ENCODE data around the gene MOB4.

Gene MOB4

DNA sequence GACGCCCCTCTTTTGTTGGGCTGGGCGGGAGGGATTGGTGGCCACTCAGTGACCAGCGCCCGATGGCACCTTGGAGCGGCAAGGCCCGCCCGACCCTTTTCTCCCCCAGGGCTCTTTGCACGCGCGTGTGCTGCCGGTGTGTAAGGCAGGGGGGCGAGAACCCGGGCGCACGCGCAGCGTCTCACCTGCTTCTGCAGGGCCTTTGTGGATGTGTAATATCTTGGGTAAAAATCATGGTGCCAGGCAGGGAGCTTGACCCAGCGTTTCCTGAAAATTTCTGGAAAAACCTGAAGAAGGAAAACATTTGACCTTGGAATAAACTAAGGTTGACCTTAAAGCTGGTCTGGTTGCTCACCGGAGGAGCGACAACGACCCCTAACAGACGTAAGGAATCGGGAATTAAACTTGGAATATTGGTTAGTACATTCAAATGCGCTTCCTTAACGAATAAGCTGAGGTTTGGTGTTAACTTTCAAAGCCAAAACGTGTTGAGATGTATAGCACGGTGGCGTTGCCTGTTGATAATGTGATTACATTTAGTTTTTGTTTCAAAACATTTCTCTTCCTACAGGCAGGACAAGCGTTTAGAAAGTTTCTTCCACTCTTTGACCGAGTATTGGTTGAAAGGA lies 15.2 kb upstream of the MOB4 start:
- TF ChIP-seq, protein P1, sequence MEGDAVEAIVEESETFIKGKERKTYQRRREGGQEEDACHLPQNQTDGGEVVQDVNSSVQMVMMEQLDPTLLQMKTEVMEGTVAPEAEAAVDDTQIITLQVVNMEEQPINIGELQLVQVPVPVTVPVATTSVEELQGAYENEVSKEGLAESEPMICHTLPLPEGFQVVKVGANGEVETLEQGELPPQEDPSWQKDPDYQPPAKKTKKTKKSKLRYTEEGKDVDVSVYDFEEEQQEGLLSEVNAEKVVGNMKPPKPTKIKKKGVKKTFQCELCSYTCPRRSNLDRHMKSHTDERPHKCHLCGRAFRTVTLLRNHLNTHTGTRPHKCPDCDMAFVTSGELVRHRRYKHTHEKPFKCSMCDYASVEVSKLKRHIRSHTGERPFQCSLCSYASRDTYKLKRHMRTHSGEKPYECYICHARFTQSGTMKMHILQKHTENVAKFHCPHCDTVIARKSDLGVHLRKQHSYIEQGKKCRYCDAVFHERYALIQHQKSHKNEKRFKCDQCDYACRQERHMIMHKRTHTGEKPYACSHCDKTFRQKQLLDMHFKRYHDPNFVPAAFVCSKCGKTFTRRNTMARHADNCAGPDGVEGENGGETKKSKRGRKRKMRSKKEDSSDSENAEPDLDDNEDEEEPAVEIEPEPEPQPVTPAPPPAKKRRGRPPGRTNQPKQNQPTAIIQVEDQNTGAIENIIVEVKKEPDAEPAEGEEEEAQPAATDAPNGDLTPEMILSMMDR (IDR thresholded peaks at IDR 0.05; ENCODE audit: insufficient read depth, low read depth, low read length, missing control alignments), result no peak
- H3K4me3 ChIP-seq (ENCODE audit: low read depth, low read length), result peak overlapping the region; percentile 73
- DNase-seq (ENCODE audit: low read depth), result peak; percentile 11

DNA sequence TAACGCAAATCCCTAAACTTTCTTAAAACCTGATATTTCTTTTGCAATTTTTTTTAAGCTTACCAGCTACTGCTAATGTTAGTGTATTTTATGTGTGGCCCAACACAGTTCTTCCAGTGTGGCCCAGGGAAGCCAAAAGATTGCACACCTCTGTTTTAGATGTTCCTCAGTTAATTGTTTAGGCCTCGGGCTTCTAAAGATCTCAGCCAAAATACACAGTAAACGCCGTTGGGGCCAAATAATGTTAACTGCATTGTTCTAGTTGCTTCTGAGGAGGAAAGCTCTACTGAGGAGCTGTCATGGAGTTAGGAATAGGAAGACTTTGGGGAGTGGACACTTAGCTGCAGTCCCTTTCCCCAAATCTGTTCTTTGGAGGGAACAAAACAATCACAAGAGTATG lies 13.7 kb upstream of the MOB4 start:
- no peak for DNase-seq (ENCODE audit: low read depth)
- TF ChIP-seq, protein P1 (IDR thresholded peaks at IDR 0.05; ENCODE audit: insufficient read depth, low read depth, low read length, missing control alignments), result no peak
- peak overlapping the region; percentile 73 for H3K4me3 ChIP-seq (ENCODE audit: low read depth, low read length)

DNA sequence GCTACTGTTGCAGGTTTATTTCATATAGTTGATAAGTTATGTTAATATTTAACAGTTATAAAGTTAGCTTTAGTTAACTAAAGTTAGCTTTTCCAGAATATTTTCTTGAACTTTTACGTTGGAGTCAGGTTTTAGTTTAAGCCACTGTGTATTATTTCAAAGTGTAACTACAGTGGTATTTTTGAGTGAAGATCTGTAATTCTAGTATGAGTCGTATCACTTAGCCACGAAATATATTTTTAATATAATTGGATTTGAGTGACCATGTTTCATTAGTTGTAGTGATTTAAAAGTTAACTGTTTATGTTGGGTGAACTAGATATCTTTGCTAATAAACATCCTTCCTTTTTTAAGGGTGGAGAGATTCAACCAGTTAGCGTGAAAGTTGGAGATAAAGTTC lies 13.2 kb upstream of the MOB4 start:
- H3K4me3 ChIP-seq (ENCODE audit: low read depth, low read length), result peak overlapping the region; percentile 73
- DNase-seq (ENCODE audit: low read depth), result no peak
- TF ChIP-seq, protein P1 (IDR thresholded peaks at IDR 0.05; ENCODE audit: insufficient read depth, low read depth, low read length, missing control alignments), result no peak

DNA sequence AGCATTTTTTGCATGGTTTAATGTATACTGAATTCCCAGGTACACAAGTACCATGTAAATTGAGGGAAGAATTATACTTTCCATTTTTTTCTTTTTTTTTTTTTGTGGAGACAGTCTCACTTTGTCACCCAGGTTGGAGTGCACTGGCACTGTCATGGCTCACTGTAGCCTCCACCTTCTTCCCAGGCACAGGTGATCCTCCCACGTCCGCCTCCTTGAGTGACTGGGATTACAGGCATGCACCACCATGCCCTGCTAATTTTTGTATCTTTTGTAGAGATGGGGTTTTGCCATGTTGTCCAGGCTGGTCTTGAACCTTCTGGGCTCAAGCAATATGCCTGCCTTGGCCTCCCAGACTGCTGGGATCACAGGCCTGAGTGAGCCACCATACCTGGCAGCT lies 11.9 kb upstream of the MOB4 start:
- no peak overlapping the region for H3K4me3 ChIP-seq (ENCODE audit: low read depth, low read length)
- TF ChIP-seq, protein P1 (IDR thresholded peaks at IDR 0.05; ENCODE audit: insufficient read depth, low read depth, low read length, missing control alignments), result no peak
- no peak for DNase-seq (ENCODE audit: low read depth)

DNA sequence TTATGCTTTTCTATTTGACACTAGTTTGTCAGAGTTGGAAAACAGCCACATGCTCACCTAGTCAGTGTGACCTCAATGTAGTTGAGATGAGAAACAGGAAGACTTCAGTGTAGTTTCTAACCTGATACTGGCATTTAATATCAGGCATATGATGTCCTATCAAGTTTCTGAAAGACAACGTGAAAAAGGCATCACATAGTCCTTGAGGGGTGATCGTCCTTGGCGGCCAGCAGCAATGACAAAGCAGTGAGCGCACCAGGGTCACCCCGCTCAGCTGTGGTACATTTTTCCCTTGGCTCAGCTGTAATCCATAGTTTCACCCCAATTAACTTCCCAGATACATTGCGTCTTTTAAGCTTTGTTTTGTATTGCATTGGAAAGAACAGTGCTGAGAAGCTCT lies 11.4 kb upstream of the MOB4 start:
- DNase-seq (ENCODE audit: low read depth), result no peak
- TF ChIP-seq, protein P1 (IDR thresholded peaks at IDR 0.05; ENCODE audit: insufficient read depth, low read depth, low read length, missing control alignments), result no peak
- H3K4me3 ChIP-seq (ENCODE audit: low read depth, low read length), result no peak overlapping the region

DNA sequence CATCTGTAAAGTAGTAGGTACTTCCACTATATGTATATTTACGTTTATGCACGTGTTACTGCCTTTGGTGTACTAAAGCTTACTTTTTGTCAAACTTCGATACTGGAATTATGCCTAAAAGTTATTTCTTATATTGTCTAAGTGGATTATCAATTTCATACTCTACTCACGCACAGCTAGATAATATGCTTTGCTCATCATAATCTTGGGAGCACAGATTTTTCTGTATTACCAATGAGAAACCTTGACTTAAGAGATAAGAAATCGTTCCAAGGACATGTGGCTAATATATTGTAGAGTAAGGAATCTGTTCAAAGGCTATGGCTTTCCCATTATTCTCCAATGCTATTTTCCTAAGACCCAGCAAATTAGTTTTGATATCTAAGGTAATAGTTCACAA lies 9.2 kb upstream of the MOB4 start:
- no peak for DNase-seq (ENCODE audit: low read depth)
- TF ChIP-seq, protein P1 (IDR thresholded peaks at IDR 0.05; ENCODE audit: insufficient read depth, low read depth, low read length, missing control alignments), result no peak
- no peak overlapping the region for H3K4me3 ChIP-seq (ENCODE audit: low read depth, low read length)

DNA sequence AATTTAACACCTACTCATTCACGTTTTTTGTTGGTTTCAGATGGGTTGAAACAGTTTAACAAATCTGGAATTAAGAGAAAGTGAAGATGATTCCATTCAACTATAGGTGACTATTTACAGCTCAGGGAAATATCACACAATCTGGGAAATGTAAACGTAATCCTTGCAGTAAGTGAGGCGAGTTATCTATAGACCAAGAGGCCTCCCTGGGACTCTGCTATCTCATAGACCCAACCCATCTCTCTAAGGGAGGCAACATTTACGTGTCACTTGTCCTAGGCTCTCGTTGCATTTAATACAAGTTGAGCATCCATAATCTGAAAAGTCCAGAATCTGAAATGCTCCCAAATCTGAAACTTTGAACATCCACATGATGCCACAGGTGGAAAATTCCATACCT lies 2.0 kb upstream of the MOB4 start:
- no peak overlapping the region for H3K4me3 ChIP-seq (ENCODE audit: low read depth, low read length)
- TF ChIP-seq, protein P1 (IDR thresholded peaks at IDR 0.05; ENCODE audit: insufficient read depth, low read depth, low read length, missing control alignments), result no peak
- DNase-seq (ENCODE audit: low read depth), result no peak

All from GM12865 (cell line).